Endothelial cell of umbilical vein (primary cell): ENCODE data around the gene CAV1. TPM values are rescaled to one million over a fixed set of nuclear protein-coding genes. Genes with fewer than 3 reads are reported as not detected.

Experiments
- BruUV-seq: library from RNA; stranded (reverse); fragments of 400-500 nt; replicated peaks from 2 replicates; lab custom pipeline; 2021; lab: Mats Ljungman, UMichigan
- CTCF ChIA-PET: fragments of 300-600, 350-600 bp; sonication (Branson Sonifier 250); formaldehyde crosslinking; loops from one replicate; lab custom pipeline; 2021; ENCODE audit warnings: antibody characterized with exemption, inconsistent platforms; lab: Charles Lee
- POLR2A ChIA-PET: fragments of 300-600, 350-600 bp; sonication (Branson Sonifier 250); formaldehyde crosslinking; loops from one replicate; lab custom pipeline; 2021; ENCODE audit warnings: antibody characterized with exemption, inconsistent platforms; lab: Charles Lee
- DNase-seq: peaks from one replicate; pipeline ENCODE4 v3.0.0-alpha.2; 2011; ENCODE audit warnings: low read depth, low spot score
- FAIRE-seq: peaks from 2 replicates; lab custom pipeline; 2011; peaks lifted over from hg19 to GRCh38; lab: Jason Lieb, UNC
- H2AFZ ChIP-seq: 2 replicates; pipeline ENCODE4 v1.6.0; 2012; ENCODE audit warnings: low read depth, low read length, control low read depth, inconsistent platforms
- H3K27ac ChIP-seq: 2 replicates; pipeline ENCODE4 v1.5.1; 2011; ENCODE audit warnings: low read depth, mild to moderate bottlenecking, control low read depth, low read length, moderate library complexity; ENCODE audit not compliant: insufficient read depth
- H3K27me3 ChIP-seq, 2 experiments: 2 replicates each; pipeline versions ENCODE4 v1.6.0 to v1.6.1; 2011; ENCODE audit warnings: low read length in 2 of 2, mixed read lengths in 1 of 2; ENCODE audit not compliant: control insufficient read depth in 2 of 2, insufficient read depth in 2 of 2
- H3K36me3 ChIP-seq, 2 experiments: 2 replicates in 1 of 2; 3 replicates in 1 of 2; pipeline ENCODE4 v1.5.1; 2011; ENCODE audit warnings: low read length in 2 of 2, mild to moderate bottlenecking in 1 of 2, moderate library complexity in 1 of 2; ENCODE audit not compliant: control insufficient read depth in 2 of 2, insufficient read depth in 2 of 2; ENCODE audit errors: extremely low read depth in 1 of 2
- H3K4me1 ChIP-seq: 3 replicates; pipeline ENCODE4 v1.5.1; 2011; ENCODE audit warnings: mild to moderate bottlenecking, low read length; ENCODE audit not compliant: control insufficient read depth, insufficient read depth; ENCODE audit errors: extremely low read depth
- H3K4me2 ChIP-seq: 2 replicates; pipeline ENCODE4 v1.6.1; 2011; ENCODE audit warnings: low read length, control low read depth, mixed read lengths; ENCODE audit not compliant: insufficient read depth
- H3K4me3 ChIP-seq, 3 experiments: fragments of 200-600 bp in 1 of 3; sonication (generic), shearing (Covaris generic) in 1 of 3; replicated peaks in 1 of 3; 2 replicates each; pipeline ENCODE4 v1.5.1; 2011 to 2016; ENCODE audit warnings: control low read depth in 3 of 3, low read length in 3 of 3, mild to moderate bottlenecking in 2 of 3, inconsistent platforms in 1 of 3, low read depth in 1 of 3, moderate library complexity in 1 of 3; ENCODE audit not compliant: insufficient read depth in 1 of 3
- H3K79me2 ChIP-seq: 2 replicates; pipeline ENCODE4 v1.6.0; 2012; ENCODE audit warnings: low read length, inconsistent platforms; ENCODE audit not compliant: control insufficient read depth, insufficient read depth
- H3K9ac ChIP-seq: replicated peaks from 2 replicates; pipeline ENCODE3; 2011; ENCODE audit warnings: low read length, control low read depth; ENCODE audit not compliant: insufficient read depth; ENCODE audit errors: extremely low read depth
- H3K9me1 ChIP-seq: replicated peaks from 3 replicates; pipeline ENCODE4 v1.6.0; 2011; ENCODE audit warnings: mild to moderate bottlenecking, low read length; ENCODE audit not compliant: control insufficient read depth, insufficient read depth; ENCODE audit errors: extremely low read depth
- H3K9me3 ChIP-seq: replicated peaks from 2 replicates; pipeline ENCODE4 v1.5.1; 2012; ENCODE audit warnings: low read length, inconsistent platforms; ENCODE audit not compliant: control insufficient read depth, insufficient read depth
- H4K20me1 ChIP-seq: replicated peaks from 2 replicates; pipeline ENCODE3; 2011; ENCODE audit warnings: mild to moderate bottlenecking, low read length; ENCODE audit not compliant: control insufficient read depth, insufficient read depth; ENCODE audit errors: extremely low read depth
- EZH2 ChIP-seq: IDR thresholded peaks from 2 replicates; pipeline ENCODE4 v1.6.1; 2012; ENCODE audit warnings: borderline replicate concordance, low read depth, mild to moderate bottlenecking, moderate library complexity, low read length, inconsistent platforms; ENCODE audit not compliant: severe bottlenecking
- FOS ChIP-seq: IDR thresholded peaks from 2 replicates; pipeline ENCODE4 v1.6.1; 2011; ENCODE audit warnings: mild to moderate bottlenecking, low read length, moderate library complexity, borderline replicate concordance; ENCODE audit not compliant: insufficient read depth
- GATA2 ChIP-seq: IDR thresholded peaks from 2 replicates; pipeline ENCODE4 v1.7.0; 2011; ENCODE audit warnings: low read depth, mild to moderate bottlenecking, moderate library complexity, mixed read lengths, low read length; ENCODE audit not compliant: insufficient read length, insufficient read depth
- POLR2A ChIP-seq: IDR thresholded peaks from 2 replicates; pipeline ENCODE4 v1.6.1; 2012; ENCODE audit warnings: low read depth, mild to moderate bottlenecking, control low read depth, low read length
- dilution Hi-C: fragments of 300-500 bp; cut with MboI; formaldehyde crosslinking; loops from one replicate; pipeline ENCODE4 v1.15.0; 2019; ENCODE audit warnings: low sequenced_read_pairs; ENCODE audit not compliant: extremely low pct_ligation_motif_present
- intact Hi-C: fragments of 100-400 bp; cut with micrococcal nuclease; formaldehyde crosslinking; loops from one replicate; pipeline ENCODE4 v1.10.0; 2022
- polyA plus RNA-seq, 4 experiments: library from polyadenylated mRNA; depleted of rRNA in 3 of 4; stranded (reverse) in 3 of 4; unstranded in 1 of 4; fragments of >200 nt; gene quantifications; 2 replicates each; pipeline versions ENCODE4 v1.2.1 to v1.2.3, GENCODE V29; 2011 to 2012; ENCODE audit warnings: missing spikeins in 1 of 4
- total RNA-seq: library from RNA; stranded (reverse); gene quantifications from 2 replicates; pipeline ENCODE4 v1.2.3, GENCODE V29; 2021
- TF ChIP-seq, protein P1 (sequence below), 2 donors: IDR thresholded peaks; 1 replicate in 1 of 2; 2 replicates in 1 of 2; pipeline ENCODE4 v1.5.1; 2011; ENCODE audit warnings: low read length in 2 of 2, mild to moderate bottlenecking in 2 of 2, moderate library complexity in 2 of 2, control low read depth in 1 of 2, inconsistent platforms in 1 of 2, low read depth in 1 of 2; ENCODE audit not compliant: insufficient read depth in 1 of 2; ENCODE audit errors: extremely low read depth in 1 of 2
- TF ChIP-seq, protein P2 (sequence below): IDR thresholded peaks from 2 replicates; pipeline ENCODE4 v1.6.1; 2011; ENCODE audit not compliant: insufficient read depth, insufficient read length

The CAV1 gene
- total and polyA plus RNA-seq, 2 donors (not counting 3 experiments of a cell fraction or from before 2014, with no cell fraction given) = 1,483 to 3,129 TPM

- Histone ChIP-seq H3K36me3 (no peaks in the 10 kb centered on the region), H3K4me3 (no peak overlapping the region), H4K20me1 (no peaks in the 10 kb centered on the region), H3K9me3 (no peaks in the 10 kb centered on the region), H3K27ac (peak overlapping the region; percentile 57), H3K9ac (no peak overlapping the region), H3K9me1 (no peaks in the 10 kb centered on the region), H3K4me1 (peaks cover 40% of the 10 kb centered on the region), H3K27me3 (no peaks in the 10 kb centered on the region), H3K4me2 (peak overlapping the region; percentile 92), H2AFZ (peak overlapping the region; percentile 86), H3K79me2 (no peaks in the 10 kb centered on the region)
- BruUV-seq = no TSS peak
- peak; percentile 76 for DNase-seq
- intact Hi-C loops = loop anchor here (1.0 to 5.0 kb wide), 9 partner anchors 25 to 418 kb away; partner anchors contain the start of genes CAPZA2 and MET
- TF ChIP-seq EZH2 (no peak), POLR2A (no peak), GATA2 (no peak), FOS (no peak)
- TF ChIP-seq, protein P1, sequence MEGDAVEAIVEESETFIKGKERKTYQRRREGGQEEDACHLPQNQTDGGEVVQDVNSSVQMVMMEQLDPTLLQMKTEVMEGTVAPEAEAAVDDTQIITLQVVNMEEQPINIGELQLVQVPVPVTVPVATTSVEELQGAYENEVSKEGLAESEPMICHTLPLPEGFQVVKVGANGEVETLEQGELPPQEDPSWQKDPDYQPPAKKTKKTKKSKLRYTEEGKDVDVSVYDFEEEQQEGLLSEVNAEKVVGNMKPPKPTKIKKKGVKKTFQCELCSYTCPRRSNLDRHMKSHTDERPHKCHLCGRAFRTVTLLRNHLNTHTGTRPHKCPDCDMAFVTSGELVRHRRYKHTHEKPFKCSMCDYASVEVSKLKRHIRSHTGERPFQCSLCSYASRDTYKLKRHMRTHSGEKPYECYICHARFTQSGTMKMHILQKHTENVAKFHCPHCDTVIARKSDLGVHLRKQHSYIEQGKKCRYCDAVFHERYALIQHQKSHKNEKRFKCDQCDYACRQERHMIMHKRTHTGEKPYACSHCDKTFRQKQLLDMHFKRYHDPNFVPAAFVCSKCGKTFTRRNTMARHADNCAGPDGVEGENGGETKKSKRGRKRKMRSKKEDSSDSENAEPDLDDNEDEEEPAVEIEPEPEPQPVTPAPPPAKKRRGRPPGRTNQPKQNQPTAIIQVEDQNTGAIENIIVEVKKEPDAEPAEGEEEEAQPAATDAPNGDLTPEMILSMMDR (IDR thresholded peaks at IDR 0.05; ENCODE audit: extremely low read depth in 1 of 2, insufficient read depth in 1 of 2, low read depth in 1 of 2, low read length in 2 of 2) = peak; percentile 18 to 32
- TF ChIP-seq, protein P2, sequence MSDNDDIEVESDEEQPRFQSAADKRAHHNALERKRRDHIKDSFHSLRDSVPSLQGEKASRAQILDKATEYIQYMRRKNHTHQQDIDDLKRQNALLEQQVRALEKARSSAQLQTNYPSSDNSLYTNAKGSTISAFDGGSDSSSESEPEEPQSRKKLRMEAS = no peak
- ChIA-PET CTCF (interaction anchor here (0.6 to 5.4 kb wide), 79 partner anchors 9 to 794 kb away, joined by 3 to 137 read pairs (median 5); partner anchors contain the start of gene MET), POLR2A (interaction anchor here (0.6 to 1.3 kb wide), 2 partner anchors 24 to 165 kb away, joined by 3 read pairs; no protein-coding TSS in a partner anchor)
- no peak for FAIRE-seq
- dilution Hi-C loops = no loop called here
Measured at GRCh38 chr7:116591202-116592040, 66.6 kb downstream of the CAV1 start.
